Liver (tissue), 9 donors: ENCODE measurements around the gene AQR. TPM values are rescaled to one million over a fixed set of nuclear protein-coding genes. Genes with fewer than 3 reads are reported as not detected.

Source experiments
- DNase-seq: peaks from one replicate; pipeline ENCODE4 v3.0.0-alpha.2; 2017; ENCODE audit warnings: low spot score
- H3K27ac ChIP-seq, 2 donors: one replicate each; pipeline ENCODE4 v1.7.0; 2013; ENCODE audit warnings: inconsistent platforms in 2 of 2, low read length in 2 of 2, control low read depth in 1 of 2, low read depth in 1 of 2, mild to moderate bottlenecking in 1 of 2
- H3K27me3 ChIP-seq, 4 donors: one replicate each; pipeline versions ENCODE4 v1.6.1 to v1.7.0; 2013; ENCODE audit warnings: low read length in 3 of 4, inconsistent platforms in 1 of 4, mild to moderate bottlenecking in 1 of 4, moderate library complexity in 1 of 4; ENCODE audit not compliant: control insufficient read depth in 4 of 4, insufficient read depth in 4 of 4
- H3K36me3 ChIP-seq, 4 donors: one replicate each; pipeline versions ENCODE4 v1.6.1 to v1.7.0; 2013; ENCODE audit warnings: low read length in 3 of 4, mild to moderate bottlenecking in 3 of 4, low read depth in 1 of 4, moderate library complexity in 1 of 4; ENCODE audit not compliant: control insufficient read depth in 4 of 4, insufficient read depth in 3 of 4
- H3K4me1 ChIP-seq, 4 donors: one replicate each; pipeline versions ENCODE4 v1.6.1 to v1.7.0; 2013; ENCODE audit warnings: low read length in 3 of 4, mild to moderate bottlenecking in 3 of 4, moderate library complexity in 1 of 4; ENCODE audit not compliant: control insufficient read depth in 4 of 4, insufficient read depth in 4 of 4
- H3K4me3 ChIP-seq, 3 donors: one replicate each; pipeline versions ENCODE4 v1.6.1 to v1.7.0; 2013; ENCODE audit warnings: low read length in 3 of 3, control low read depth in 1 of 3, low read depth in 1 of 3, mild to moderate bottlenecking in 1 of 3
- H3K9ac ChIP-seq, 2 donors: one replicate each; pipeline ENCODE4 v1.7.0; 2013; ENCODE audit warnings: low read length in 2 of 2, mild to moderate bottlenecking in 2 of 2, moderate library complexity in 2 of 2, control low read depth in 1 of 2, low read depth in 1 of 2
- H3K9me3 ChIP-seq, 4 donors: one replicate each; pipeline versions ENCODE4 v1.6.1 to v1.7.0; 2013; ENCODE audit warnings: low read length in 3 of 4; ENCODE audit not compliant: control insufficient read depth in 4 of 4
- ATF3 ChIP-seq: IDR thresholded peaks from 2 replicates; pipeline ENCODE4 v1.6.1; 2016; ENCODE audit warnings: antibody characterized with exemption
- CTCF ChIP-seq: fragments of 150-350 bp; IDR thresholded peaks from 2 replicates; pipeline ENCODE4 v1.5.1; 2017; ENCODE audit warnings: improper control_type of control experiment, low read depth, low read length; ENCODE audit not compliant: missing input control
- EGR1 ChIP-seq, 2 donors: IDR thresholded peaks; 2 replicates each; pipeline ENCODE4 v1.6.1; 2016 to 2018; ENCODE audit warnings: antibody characterized with exemption in 2 of 2, low read depth in 2 of 2
- FOXA1 ChIP-seq: IDR thresholded peaks from 2 replicates; pipeline ENCODE4 v1.6.1; 2016; ENCODE audit warnings: antibody characterized with exemption
- FOXA2 ChIP-seq: IDR thresholded peaks from 2 replicates; pipeline ENCODE4 v1.6.1; 2016; ENCODE audit warnings: antibody characterized with exemption
- GABPA ChIP-seq, 2 donors: IDR thresholded peaks in 1 of 2; conservative IDR thresholded peaks in 1 of 2; 2 replicates each; pipeline ENCODE4 v1.6.1; 2016; ENCODE audit warnings: antibody characterized with exemption in 2 of 2, mild to moderate bottlenecking in 1 of 2, moderate library complexity in 1 of 2
- HNF4A ChIP-seq, 2 donors: conservative IDR thresholded peaks; 2 replicates each; pipeline ENCODE4 v1.6.1; 2016; ENCODE audit warnings: antibody characterized with exemption in 2 of 2, mild to moderate bottlenecking in 2 of 2
- HNF4G ChIP-seq: IDR thresholded peaks from 2 replicates; pipeline ENCODE4 v1.6.1; 2016; ENCODE audit warnings: antibody characterized with exemption
- JUND ChIP-seq, 2 donors: IDR thresholded peaks; 2 replicates each; pipeline ENCODE4 v1.6.1; 2016; ENCODE audit warnings: antibody characterized with exemption in 2 of 2
- MAX ChIP-seq: IDR thresholded peaks from 2 replicates; pipeline ENCODE4 v1.6.1; 2016; ENCODE audit warnings: antibody characterized with exemption
- NR2F2 ChIP-seq: IDR thresholded peaks from 2 replicates; pipeline ENCODE4 v1.6.1; 2016; ENCODE audit warnings: antibody characterized with exemption
- RAD21 ChIP-seq, 2 donors: IDR thresholded peaks; 2 replicates each; pipeline ENCODE4 v1.6.1; 2016; ENCODE audit warnings: antibody characterized with exemption in 2 of 2, mild to moderate bottlenecking in 2 of 2
- RXRA ChIP-seq, 2 donors: IDR thresholded peaks; 2 replicates each; pipeline ENCODE4 v1.6.1; 2017 to 2018; ENCODE audit warnings: antibody characterized with exemption in 2 of 2, mild to moderate bottlenecking in 1 of 2
- SP1 ChIP-seq: IDR thresholded peaks from 2 replicates; pipeline ENCODE4 v1.6.1; 2018; ENCODE audit warnings: antibody characterized with exemption, mild to moderate bottlenecking
- TAF1 ChIP-seq: conservative IDR thresholded peaks from 2 replicates; pipeline ENCODE4 v1.6.1; 2016; ENCODE audit warnings: antibody characterized with exemption, mild to moderate bottlenecking
- YY1 ChIP-seq: IDR thresholded peaks from 2 replicates; pipeline ENCODE4 v1.6.1; 2016; ENCODE audit warnings: antibody characterized with exemption, mild to moderate bottlenecking
- ZBTB33 ChIP-seq: IDR thresholded peaks from 2 replicates; pipeline ENCODE4 v1.6.1; 2016; ENCODE audit warnings: antibody characterized with exemption
- WGBS: extraction: QIAGEN DNeasy Blood & Tissue Kit; methylation state at CpG from one replicate; pipeline ENCODE4 v1.1.7; 2013; 5-methylcytosine and 5-hydroxymethylcytosine counted together
- polyA plus RNA-seq, 2 donors: library from polyadenylated mRNA; stranded (reverse) in 1 of 2; unstranded in 1 of 2; fragments of 200-250 nt in 1 of 2; fragments of >200 nt in 1 of 2; fragmentation: Nextera tagmentation in 1 of 2; extraction: Ambion mirVana in 1 of 2; gene quantifications; one replicate each; pipeline versions ENCODE4 v1.2.1 to v1.2.3, GENCODE V29; 2013 to 2015
- total RNA-seq, 2 donors: library from RNA; depleted of rRNA; stranded (reverse); fragments of >200 nt; gene quantifications; one replicate each; pipeline ENCODE4 v1.2.3, GENCODE V29; 2014
- donor health status: healthy.
- donor health status: healthy.
- donor health status: healthy.
- donor health status: healthy.
- donor health status: healthy.

Gene AQR
- total and polyA plus RNA-seq, 4 donors = 3.4 to 14.3 (median 8.7) TPM

GRCh38 chr15:34886134-34886533, 83.4 kb downstream of the AQR start:
- Histone ChIP-seq H3K27ac (no peak overlapping the region), H3K27me3 (no peaks in the 10 kb centered on the region), H3K4me1 (no peaks in the 10 kb centered on the region), H3K36me3 (peaks cover 2 to 46% (median 25%) of the 10 kb centered on the region in 4 donors), H3K9ac (no peak overlapping the region), H3K4me3 (no peak overlapping the region), H3K9me3 (no peaks in the 10 kb centered on the region)
- DNase-seq = no peak
- TF ChIP-seq ZBTB33 (no peak), NR2F2 (no peak), ATF3 (no peak)

- no peak for TF ChIP-seq RXRA (IDR thresholded peaks at IDR 0.05)
- no peak for TF ChIP-seq ZBTB33
- TF ChIP-seq HNF4G = no peak
- TF ChIP-seq SP1 = no peak
- TF ChIP-seq ATF3 = no peak
- TF ChIP-seq CTCF = no peak
- TF ChIP-seq NR2F2 = no peak
- TF ChIP-seq YY1 = no peak
- no peak for TF ChIP-seq TAF1
- no peak for TF ChIP-seq MAX
- TF ChIP-seq JUND (IDR thresholded peaks at IDR 0.05) = no peak
- H3K27ac ChIP-seq = no peak overlapping the region
- no peak overlapping the region for H3K9ac ChIP-seq
- H3K36me3 ChIP-seq = peaks cover 4 to 41% (median 28%) of the 10 kb centered on the region in 4 donors
- no peak overlapping the region for H3K4me3 ChIP-seq
- no peaks in the 10 kb centered on the region for H3K27me3 ChIP-seq
- no peaks in the 10 kb centered on the region for H3K9me3 ChIP-seq
- DNase-seq = no peak
- 97% methylated on average over 2 of the region's 2 CpGs for WGBS
- no peaks in the 10 kb centered on the region for H3K4me1 ChIP-seq
Observed at GRCh38 chr15:34883633-34884032, 85.9 kb downstream of the AQR start.

- Histone ChIP-seq H3K4me1 (no peaks in the 10 kb centered on the region), H3K27ac (no peak overlapping the region), H3K4me3 (no peak overlapping the region), H3K36me3 (peaks cover 4 to 38% (median 28%) of the 10 kb centered on the region in 4 donors), H3K9me3 (no peaks in the 10 kb centered on the region), H3K27me3 (no peaks in the 10 kb centered on the region), H3K9ac (no peak overlapping the region)
- no peak for DNase-seq
- TF ChIP-seq HNF4A (conservative IDR thresholded peaks at IDR 0.05) (no peak), EGR1 (IDR thresholded peaks at IDR 0.05; ENCODE audit: low read depth in 2 of 2) (no peak), GABPA (IDR thresholded peaks at IDR 0.05 in 1 of 2, conservative IDR thresholded peaks at IDR 0.05 in 1 of 2) (no peak), ZBTB33 (no peak), FOXA1 (no peak), JUND (IDR thresholded peaks at IDR 0.05) (no peak), TAF1 (no peak), RAD21 (IDR thresholded peaks at IDR 0.05) (no peak), SP1 (no peak), ATF3 (no peak), RXRA (IDR thresholded peaks at IDR 0.05) (no peak), FOXA2 (no peak)
- WGBS = 92% methylated on average over 1 of the region's 1 CpG
Observed at GRCh38 chr15:34883042-34883441, 86.5 kb downstream of the AQR start.
